Activated CD8-positive, alpha-beta memory T cell treated with anti-CD3 and anti-CD28 coated beads for 24 hours (primary cell): ENCODE measurements around the gene KCNK4.
A peak's percentile ranks its signal among the peaks of the same experiment; 100 is the strongest.
"Not testable (repeated sequence)": the region's sequence is repeated elsewhere in the genome, so short reads cannot be mapped to it uniquely, and the experiment has no call there.

Experiments used
- DNase-seq: peaks from one replicate; pipeline ENCODE4 v3.0.0-alpha.2; 2020

KCNK4 gene

GRCh38 chr11:64291262-64291751 lies at the start of gene KCNK4:
KCNK4 (plus strand) TSS chr11:64291302; CDS start chr11:64293019, 1,717 bp downstream.
- DNase-seq, result no peak

- no peak for DNase-seq
Measured at GRCh38 chr11:64241491-64242374, 49.4 kb upstream of the KCNK4 start.

- no peak for DNase-seq
Measured at GRCh38 chr11:64243236-64243854, 47.8 kb upstream of the KCNK4 start.

- DNase-seq, result no peak
Measured at GRCh38 chr11:64244107-64244506, 47.0 kb upstream of the KCNK4 start.

- no peak for DNase-seq
Measured at GRCh38 chr11:64244966-64245365, 46.1 kb upstream of the KCNK4 start.

GRCh38 chr11:64245401-64245796 lies 45.7 kb upstream of the KCNK4 start:
- DNase-seq, result no peak

- DNase-seq, result peak; percentile 91
Measured at GRCh38 chr11:64245797-64246620, 45.1 kb upstream of the KCNK4 start.

- not testable (repeated sequence) for DNase-seq
Measured at GRCh38 chr11:64246621-64246870, 44.6 kb upstream of the KCNK4 start.

GRCh38 chr11:64246871-64247728 lies 44.0 kb upstream of the KCNK4 start, which contains the start of gene PPP1R14B:
PPP1R14B (minus strand) TSS chr11:64246943; CDS start chr11:64246673, 270 bp downstream.
- DNase-seq, result peak; percentile 91

GRCh38 chr11:64247729-64248531 lies 43.2 kb upstream of the KCNK4 start:
- DNase-seq, result no peak

- no peak for DNase-seq
Measured at GRCh38 chr11:64248578-64248977, 42.5 kb upstream of the KCNK4 start.

- DNase-seq, result no peak
Measured at GRCh38 chr11:64249038-64249437, 42.1 kb upstream of the KCNK4 start.

GRCh38 chr11:64249563-64250414 lies 41.3 kb upstream of the KCNK4 start:
- DNase-seq, result no peak

- DNase-seq, result no peak
Measured at GRCh38 chr11:64250415-64251015, 40.6 kb upstream of the KCNK4 start.

- DNase-seq, result peak; percentile 93
Measured at GRCh38 chr11:64251016-64251752, 39.9 kb upstream of the KCNK4 start, which contains the start of gene PLCB3. PLCB3 (plus strand) TSS chr11:64251530; CDS start chr11:64251650, 120 bp downstream.

- no peak for DNase-seq
Measured at GRCh38 chr11:64251753-64252002, 39.4 kb upstream of the KCNK4 start.

- peak; percentile 63 for DNase-seq
Measured at GRCh38 chr11:64252003-64252872, 38.9 kb upstream of the KCNK4 start.

- DNase-seq, result no peak
Measured at GRCh38 chr11:64253043-64253442, 38.1 kb upstream of the KCNK4 start.
